ENCODE data around the gene PEX1. TPM values are rescaled to one million over a fixed set of nuclear protein-coding genes. Genes with fewer than 3 reads are reported as not detected.
"Not testable (repeated sequence)": the region's sequence is repeated elsewhere in the genome, so short reads cannot be mapped to it uniquely, and the experiment has no call there.

PEX1 gene
- total RNA-seq, 1 donor from 2014 or later: 7.1 TPM

DNA sequence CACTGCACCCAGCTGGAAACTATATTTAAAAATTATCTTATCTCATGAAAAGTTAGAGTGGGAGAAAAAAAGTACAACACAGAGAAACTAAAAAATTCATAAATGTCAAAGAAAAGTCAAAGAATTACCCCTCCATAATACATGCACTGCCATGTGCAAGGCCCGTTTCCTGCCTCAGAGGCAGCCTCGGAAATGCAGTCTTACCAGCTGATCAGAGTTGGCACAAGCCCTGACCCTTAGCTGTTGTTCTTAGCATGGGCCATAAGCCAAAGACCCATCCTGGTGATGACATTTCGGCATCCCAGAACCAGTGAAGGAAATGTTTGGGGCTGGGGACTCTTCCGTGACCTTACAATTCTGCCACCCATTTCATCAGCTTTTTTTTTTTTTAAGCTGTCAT lies 21.9 kb upstream of the PEX1 start:
- no peak for TF ChIP-seq EZH2 (IDR thresholded peaks at IDR 0.05; ENCODE audit: insufficient read depth, low read length)
- TF ChIP-seq CTCF (IDR thresholded peaks at IDR 0.05; ENCODE audit: insufficient read depth, low read depth, low read length): no peak
- no peak overlapping the region for H2AFZ ChIP-seq (ENCODE audit: low read depth, low read length)
- no peak for DNase-seq (ENCODE audit: low read depth)
- no peaks in the 10 kb centered on the region for H3K4me1 ChIP-seq (ENCODE audit: insufficient read depth, low read length)
- FAIRE-seq: no peak
- no peak overlapping the region for H3K4me2 ChIP-seq (ENCODE audit: low read length)
- H3K4me1 Mint-ChIP-seq (ENCODE audit: low read depth, unreplicated experiment): no peaks in the 10 kb centered on the region
- H3K27ac ChIP-seq (ENCODE audit: low read depth, low read length): no peak overlapping the region
- H3K9me3 Mint-ChIP-seq (ENCODE audit: unreplicated experiment): peaks cover 4% of the 10 kb centered on the region
- no peak overlapping the region for H3K4me3 ChIP-seq (ENCODE audit: insufficient read depth, low read depth, low read length)
- H3K36me3 Mint-ChIP-seq (ENCODE audit: low read depth, unreplicated experiment): no peaks in the 10 kb centered on the region
- no peaks in the 10 kb centered on the region for H3K9me3 ChIP-seq (ENCODE audit: insufficient read depth, low read depth, low read length)
- no peaks in the 10 kb centered on the region for H4K20me1 ChIP-seq (ENCODE audit: insufficient read depth, low read length)
- no peaks in the 10 kb centered on the region for H3K79me2 ChIP-seq (ENCODE audit: insufficient read depth, low read length)
- no peaks in the 10 kb centered on the region for H3K27me3 ChIP-seq (ENCODE audit: insufficient read depth, low read length)
- H3K27me3 Mint-ChIP-seq (ENCODE audit: low read depth, unreplicated experiment): no peaks in the 10 kb centered on the region
- H3K27ac Mint-ChIP-seq (ENCODE audit: unreplicated experiment): no peak overlapping the region
- H3K4me3 Mint-ChIP-seq (ENCODE audit: unreplicated experiment): no peak overlapping the region
- no peaks in the 10 kb centered on the region for H3K36me3 ChIP-seq (ENCODE audit: insufficient read depth, low read length)
- no peak overlapping the region for H3K9ac ChIP-seq (ENCODE audit: low read length)

GRCh38 chr7:92547579-92547978 lies 19.3 kb upstream of the PEX1 start:
- H3K9me3 ChIP-seq (ENCODE audit: insufficient read depth, low read depth, low read length): no peaks in the 10 kb centered on the region
- Mint-ChIP-seq H3K4me3 (ENCODE audit: unreplicated experiment) (no peak overlapping the region), H3K9me3 (ENCODE audit: unreplicated experiment) (peaks cover 5% of the 10 kb centered on the region), H3K4me1 (ENCODE audit: low read depth, unreplicated experiment) (no peaks in the 10 kb centered on the region), H3K36me3 (ENCODE audit: low read depth, unreplicated experiment) (no peaks in the 10 kb centered on the region), H3K27me3 (ENCODE audit: low read depth, unreplicated experiment) (no peaks in the 10 kb centered on the region), H3K27ac (ENCODE audit: unreplicated experiment) (no peak overlapping the region)
- FAIRE-seq: no peak
- no peak overlapping the region for H2AFZ ChIP-seq (ENCODE audit: low read depth, low read length)
- TF ChIP-seq CTCF (IDR thresholded peaks at IDR 0.05; ENCODE audit: insufficient read depth, low read depth, low read length): no peak
- TF ChIP-seq EZH2 (IDR thresholded peaks at IDR 0.05; ENCODE audit: insufficient read depth, low read length): no peak
- H3K79me2 ChIP-seq (ENCODE audit: insufficient read depth, low read length): no peaks in the 10 kb centered on the region
- DNase-seq (ENCODE audit: low read depth): no peak
- no peak overlapping the region for H3K4me2 ChIP-seq (ENCODE audit: low read length)
- H3K27ac ChIP-seq (ENCODE audit: low read depth, low read length): no peak overlapping the region
- no peaks in the 10 kb centered on the region for H3K4me1 ChIP-seq (ENCODE audit: insufficient read depth, low read length)
- H3K36me3 ChIP-seq (ENCODE audit: insufficient read depth, low read length): no peaks in the 10 kb centered on the region
- H3K4me3 ChIP-seq (ENCODE audit: insufficient read depth, low read depth, low read length): no peak overlapping the region
- H3K27me3 ChIP-seq (ENCODE audit: insufficient read depth, low read length): no peaks in the 10 kb centered on the region
- no peaks in the 10 kb centered on the region for H4K20me1 ChIP-seq (ENCODE audit: insufficient read depth, low read length)
- no peak overlapping the region for H3K9ac ChIP-seq (ENCODE audit: low read length)

DNA sequence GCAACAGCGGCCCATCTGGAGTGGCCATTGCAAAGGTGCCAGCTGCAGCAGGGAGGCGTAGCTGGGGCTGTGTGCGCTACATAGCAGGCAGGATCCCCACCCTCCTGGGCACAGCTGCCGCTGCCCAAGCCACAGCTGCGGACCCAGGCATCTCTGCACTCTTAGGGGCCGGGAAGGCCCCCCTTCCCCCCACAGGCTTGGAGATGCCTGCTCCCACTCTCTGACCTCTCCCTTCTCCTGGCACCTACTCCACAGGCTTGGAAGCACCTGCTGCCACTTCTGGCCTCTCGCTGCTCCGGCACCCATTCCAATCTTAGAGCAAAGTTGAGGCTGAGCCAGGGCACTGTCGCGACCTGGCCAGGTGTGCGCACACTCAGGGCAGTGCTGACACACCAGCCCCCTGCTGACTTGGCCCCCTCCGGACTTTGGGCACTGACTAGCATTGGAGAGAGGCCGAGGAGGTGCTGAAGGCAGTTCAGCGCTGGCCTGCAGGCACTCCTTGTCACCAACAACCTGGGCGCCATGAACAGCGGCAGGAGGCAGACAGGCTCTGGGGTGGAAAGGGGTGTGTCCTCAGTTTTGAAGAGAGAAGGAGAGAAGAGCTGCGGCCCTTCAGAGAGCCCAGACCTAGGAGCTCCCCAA lies 18.7 kb upstream of the PEX1 start:
- Histone ChIP-seq H3K36me3 (ENCODE audit: insufficient read depth, low read length) (no peaks in the 10 kb centered on the region), H2AFZ (ENCODE audit: low read depth, low read length) (no peak overlapping the region), H3K9me3 (ENCODE audit: insufficient read depth, low read depth, low read length) (no peaks in the 10 kb centered on the region), H4K20me1 (ENCODE audit: insufficient read depth, low read length) (no peaks in the 10 kb centered on the region), H3K79me2 (ENCODE audit: insufficient read depth, low read length) (no peaks in the 10 kb centered on the region), H3K9ac (ENCODE audit: low read length) (no peak overlapping the region), H3K4me1 (ENCODE audit: insufficient read depth, low read length) (no peaks in the 10 kb centered on the region), H3K4me3 (ENCODE audit: insufficient read depth, low read depth, low read length) (no peak overlapping the region), H3K4me2 (ENCODE audit: low read length) (no peak overlapping the region), H3K27ac (ENCODE audit: low read depth, low read length) (no peak overlapping the region), H3K27me3 (ENCODE audit: insufficient read depth, low read length) (no peaks in the 10 kb centered on the region)
- Mint-ChIP-seq H3K27ac (ENCODE audit: unreplicated experiment) (no peak overlapping the region), H3K27me3 (ENCODE audit: low read depth, unreplicated experiment) (no peaks in the 10 kb centered on the region), H3K4me3 (ENCODE audit: unreplicated experiment) (no peak overlapping the region), H3K9me3 (ENCODE audit: unreplicated experiment) (peaks cover 8% of the 10 kb centered on the region), H3K36me3 (ENCODE audit: low read depth, unreplicated experiment) (no peaks in the 10 kb centered on the region), H3K4me1 (ENCODE audit: low read depth, unreplicated experiment) (no peaks in the 10 kb centered on the region)
- no peak for FAIRE-seq
- DNase-seq (ENCODE audit: low read depth): no peak
- TF ChIP-seq EZH2 (IDR thresholded peaks at IDR 0.05; ENCODE audit: insufficient read depth, low read length) (no peak), CTCF (IDR thresholded peaks at IDR 0.05; ENCODE audit: insufficient read depth, low read depth, low read length) (no peak)

- not testable (repeated sequence) for H3K79me2 ChIP-seq (ENCODE audit: insufficient read depth, low read length)
Measured at GRCh38 chr7:92545116-92545515, 16.8 kb upstream of the PEX1 start.

More at GRCh38 chr7:92545116-92545515, 16.8 kb upstream of the PEX1 start:
- H3K9me3 Mint-ChIP-seq (ENCODE audit: unreplicated experiment): peaks cover 11% of the 10 kb centered on the region
- DNase-seq (ENCODE audit: low read depth); H3K4me3 Mint-ChIP-seq (ENCODE audit: unreplicated experiment); FAIRE-seq; H3K27me3 ChIP-seq (ENCODE audit: insufficient read depth, low read length); H3K4me1 ChIP-seq (ENCODE audit: insufficient read depth, low read length); H3K27me3 Mint-ChIP-seq (ENCODE audit: low read depth, unreplicated experiment); H3K27ac ChIP-seq (ENCODE audit: low read depth, low read length); H3K4me1 Mint-ChIP-seq (ENCODE audit: low read depth, unreplicated experiment); H3K4me3 ChIP-seq (ENCODE audit: insufficient read depth, low read depth, low read length); H4K20me1 ChIP-seq (ENCODE audit: insufficient read depth, low read length); H3K4me2 ChIP-seq (ENCODE audit: low read length); H3K36me3 ChIP-seq (ENCODE audit: insufficient read depth, low read length); H3K27ac Mint-ChIP-seq (ENCODE audit: unreplicated experiment); H2AFZ ChIP-seq (ENCODE audit: low read depth, low read length); H3K36me3 Mint-ChIP-seq (ENCODE audit: low read depth, unreplicated experiment); H3K9ac ChIP-seq (ENCODE audit: low read length); H3K9me3 ChIP-seq (ENCODE audit: insufficient read depth, low read depth, low read length): not testable (repeated sequence)
